Endodermal cell (in vitro differentiated cells): ENCODE results near the gene CLDN15. TPM values are rescaled to one million over a fixed set of nuclear protein-coding genes. Genes with fewer than 3 reads are reported as not detected.

Experiments used
- DNase-seq: peaks from one replicate; pipeline ENCODE4 v3.0.0-alpha.2; 2017
- H3K27ac ChIP-seq: 2 replicates; pipeline ENCODE4 v1.5.1; 2013; ENCODE audit warnings: mild to moderate bottlenecking, low read depth, low read length, moderate library complexity
- H3K27me3 ChIP-seq: 2 replicates; pipeline ENCODE4 v1.6.1; 2013; ENCODE audit warnings: mild to moderate bottlenecking, low read length, moderate library complexity; ENCODE audit not compliant: insufficient read depth, control insufficient read depth, poor library complexity, severe bottlenecking
- H3K36me3 ChIP-seq: 2 replicates; pipeline ENCODE4 v1.7.0; 2013; ENCODE audit warnings: mild to moderate bottlenecking, low read length, moderate library complexity; ENCODE audit not compliant: control insufficient read depth, insufficient read depth
- H3K4me1 ChIP-seq: one replicate; pipeline ENCODE4 v1.7.0; 2013; ENCODE audit warnings: low read length; ENCODE audit not compliant: control insufficient read depth, insufficient read depth
- H3K4me3 ChIP-seq: 2 replicates; pipeline ENCODE4 v1.5.1; 2013; ENCODE audit warnings: mild to moderate bottlenecking, low read length, moderate library complexity
- H3K9ac ChIP-seq: 2 replicates; pipeline ENCODE4 v1.6.1; 2013; ENCODE audit warnings: mild to moderate bottlenecking, low read length, moderate library complexity; ENCODE audit not compliant: poor library complexity, severe bottlenecking; ENCODE audit errors: extremely low read depth
- H3K9me3 ChIP-seq: 2 replicates; pipeline ENCODE4 v1.6.1; 2013; ENCODE audit warnings: mild to moderate bottlenecking, low read length, moderate library complexity; ENCODE audit not compliant: control insufficient read depth
- H3K27ac Mint-ChIP-seq: 2 replicates; pipeline ENCODE4 v1.8.0; 2020; ENCODE audit warnings: mixed read lengths
- H3K27me3 Mint-ChIP-seq: 2 replicates; pipeline ENCODE4 v1.8.0; 2021; ENCODE audit warnings: mild to moderate bottlenecking, mixed read lengths; ENCODE audit not compliant: insufficient read depth
- H3K36me3 Mint-ChIP-seq: 2 replicates; pipeline ENCODE4 v1.8.0; 2020; ENCODE audit warnings: low read depth, mixed read lengths
- H3K4me1 Mint-ChIP-seq: 2 replicates; pipeline ENCODE4 v1.8.0; 2020; ENCODE audit warnings: mixed read lengths
- H3K4me3 Mint-ChIP-seq: 2 replicates; pipeline ENCODE4 v1.8.0; 2020; ENCODE audit warnings: mild to moderate bottlenecking, moderate library complexity, mixed read lengths
- H3K9me3 Mint-ChIP-seq: 2 replicates; pipeline ENCODE4 v1.8.0; 2020; ENCODE audit warnings: mild to moderate bottlenecking, mixed read lengths
- CTCF ChIP-seq: fragments of 200-600 bp; sonication (generic); conservative IDR thresholded peaks from 2 replicates; pipeline ENCODE4 v1.5.0; 2021; ENCODE audit warnings: antibody characterized with exemption, mild to moderate bottlenecking
- WGBS, 2 experiments: methylation state at CpG; one replicate each; pipeline versions ENCODE4 v1.1.5 to v1.1.7; 2013; ENCODE audit warnings: missing lambda C conversion rate in 2 of 2, mixed read lengths in 1 of 2; ENCODE audit not compliant: insufficient coverage in 1 of 2, insufficient read length in 1 of 2; 5-methylcytosine and 5-hydroxymethylcytosine counted together
- total RNA-seq, 2 donors: library from RNA; stranded (reverse); fragmentation: NEBNext Ultra II Directional in 1 of 2; extraction: Animal tissue kit (Norgen Biotek cat#: 25700) in 1 of 2; gene quantifications; 2 replicates in 1 of 2; 3 replicates in 1 of 2; pipeline ENCODE4 v1.2.1, GENCODE V29; 2021

CLDN15 gene
- total RNA-seq, 2 donors from 2014 or later: 6.0 to 7.1 TPM

GRCh38 chr7:101239951-101240220 is 2.3 kb upstream of the CLDN15 start:
- H3K27me3 Mint-ChIP-seq: no peaks in the 10 kb centered on the region
- no peak for TF ChIP-seq CTCF
- H3K4me1 ChIP-seq: peaks cover 5% of the 10 kb centered on the region
- H3K4me3 ChIP-seq: no peak overlapping the region
- no peak overlapping the region for H3K9ac ChIP-seq
- peaks cover 10% of the 10 kb centered on the region for H3K36me3 ChIP-seq
- no peak for DNase-seq
- no peaks in the 10 kb centered on the region for H3K9me3 Mint-ChIP-seq
- 96 to 98% methylated on average over 6 to 9 of the region's 9 CpGs for WGBS, 2 experiments
- peaks cover 6% of the 10 kb centered on the region for H3K4me1 Mint-ChIP-seq
- H3K27ac ChIP-seq: no peak overlapping the region
- peaks cover 6% of the 10 kb centered on the region for H3K36me3 Mint-ChIP-seq
- H3K4me3 Mint-ChIP-seq: no peak overlapping the region
- no peaks in the 10 kb centered on the region for H3K27me3 ChIP-seq
- H3K9me3 ChIP-seq: no peaks in the 10 kb centered on the region
- no peak overlapping the region for H3K27ac Mint-ChIP-seq

- no peak overlapping the region for H3K27ac Mint-ChIP-seq
- H3K36me3 Mint-ChIP-seq: peaks cover 6% of the 10 kb centered on the region
- H3K9me3 Mint-ChIP-seq: no peaks in the 10 kb centered on the region
- Histone ChIP-seq H3K27me3 (no peaks in the 10 kb centered on the region), H3K9ac (no peak overlapping the region), H3K4me1 (peaks cover 5% of the 10 kb centered on the region), H3K9me3 (no peaks in the 10 kb centered on the region), H3K4me3 (no peak overlapping the region), H3K36me3 (peaks cover 10% of the 10 kb centered on the region), H3K27ac (no peak overlapping the region)
- H3K4me1 Mint-ChIP-seq: peaks cover 6% of the 10 kb centered on the region
- TF ChIP-seq CTCF: no peak
- WGBS, 2 experiments: 89 to 93% methylated on average over 18 to 27 of the region's 27 CpGs
- DNase-seq: no peak
- no peak overlapping the region for H3K4me3 Mint-ChIP-seq
- H3K27me3 Mint-ChIP-seq: no peaks in the 10 kb centered on the region
Measured at GRCh38 chr7:101239191-101239950, 1.8 kb upstream of the CLDN15 start.

- Histone ChIP-seq H3K27ac (no peak overlapping the region), H3K9me3 (no peaks in the 10 kb centered on the region), H3K36me3 (peaks cover 7% of the 10 kb centered on the region), H3K27me3 (no peaks in the 10 kb centered on the region), H3K4me3 (no peak overlapping the region), H3K4me1 (peaks cover under 1% of the 10 kb centered on the region), H3K9ac (no peak overlapping the region)
- H3K27me3 Mint-ChIP-seq: no peaks in the 10 kb centered on the region
- no peak overlapping the region for H3K4me3 Mint-ChIP-seq
- H3K36me3 Mint-ChIP-seq: peaks cover 6% of the 10 kb centered on the region
- H3K4me1 Mint-ChIP-seq: peaks cover 4% of the 10 kb centered on the region
- H3K27ac Mint-ChIP-seq: peak overlapping the region; percentile 32
- no peak for TF ChIP-seq CTCF
- peak; percentile 53 for DNase-seq
- whole genome bisulfite sequencing, 2 experiments: 90 to 96% methylated on average over 16 to 26 of the region's 28 CpGs
- no peaks in the 10 kb centered on the region for H3K9me3 Mint-ChIP-seq
Measured at GRCh38 chr7:101238226-101239182, 902 bp upstream of the CLDN15 start.
